Heart left ventricle (tissue), 16 donors: Measurements from ENCODE around the gene AFG3L2. TPM values are rescaled to one million over a fixed set of nuclear protein-coding genes. Genes with fewer than 3 reads are reported as not detected.
"Not testable (repeated sequence)": the region's sequence is repeated elsewhere in the genome, so short reads cannot be mapped to it uniquely, and the experiment has no call there.

Experiments
- ATAC-seq, 4 donors: fragments of 200-7000 bp; cut with Tn5 transposase; one replicate each; pipeline ENCODE4 v1.9.1; 2020 to 2022; ENCODE audit warnings: moderate library complexity in 4 of 4, mild to moderate bottlenecking in 3 of 4, moderate number of reproducible peaks in 1 of 4
- DNase-seq, 5 donors: peaks; one replicate each; pipeline ENCODE4 v3.0.0-alpha.2; 2020
- H3K27ac ChIP-seq, 12 donors: fragments of 200-600 bp; sonication (generic) in 4 of 12; one replicate each; pipeline versions ENCODE4 v1.5.0 to v1.8.0; 2016 to 2022; ENCODE audit warnings: mild to moderate bottlenecking in 2 of 12
- H3K27me3 ChIP-seq, 9 donors: fragments of 200-600 bp; sonication (generic) in 2 of 9; one replicate each; pipeline versions ENCODE4 v1.5.1 to v1.8.0; 2016 to 2022; ENCODE audit warnings: mild to moderate bottlenecking in 3 of 9
- H3K36me3 ChIP-seq, 9 donors: fragments of 200-600 bp; sonication (generic) in 2 of 9; one replicate each; pipeline versions ENCODE4 v1.5.0 to v1.8.0; 2018 to 2022; ENCODE audit warnings: mild to moderate bottlenecking in 2 of 9
- H3K4me1 ChIP-seq, 12 donors: fragments of 200-600 bp; sonication (generic) in 4 of 12; one replicate each; pipeline versions ENCODE4 v1.5.0 to v1.8.0; 2016 to 2022; ENCODE audit warnings: mild to moderate bottlenecking in 3 of 12
- H3K4me3 ChIP-seq, 12 donors: fragments of 200-600 bp; sonication (generic) in 4 of 12; one replicate each; pipeline versions ENCODE4 v1.5.0 to v1.8.0; 2017 to 2022; ENCODE audit warnings: mild to moderate bottlenecking in 9 of 12, moderate library complexity in 4 of 12
- H3K9me3 ChIP-seq, 12 donors: fragments of 200-600 bp; sonication (generic) in 4 of 12; one replicate each; pipeline versions ENCODE4 v1.5.0 to v1.8.0; 2016 to 2022; ENCODE audit warnings: mild to moderate bottlenecking in 1 of 12
- POLR2A ChIP-seq, 2 donors: fragments of 450-650 bp; IDR thresholded peaks; one replicate each; pipeline ENCODE4 v1.6.1; 2017; ENCODE audit warnings: antibody characterized with exemption in 2 of 2, mild to moderate bottlenecking in 2 of 2, moderate library complexity in 2 of 2
- WGBS, 4 donors: extraction: QIAGEN DNeasy Blood & Tissue Kit in 2 of 4; methylation state at CpG; one replicate each; pipeline versions ENCODE4 v1.1.5 to v1.1.7; 2013 to 2018; 5-methylcytosine and 5-hydroxymethylcytosine counted together
- intact Hi-C, 10 donors: fragments of 100-400 bp; cut with DNase I; formaldehyde crosslinking; loops; one replicate each; pipeline versions ENCODE4 v1.11.1 to v1.14.2; 2022
- polyA plus RNA-seq, 2 donors: library from polyadenylated mRNA; stranded (reverse); fragments of 200-250 nt; gene quantifications; one replicate each; pipeline ENCODE4 v1.2.3, GENCODE V29; 2013
- total RNA-seq, 9 donors: library from RNA; depleted of rRNA in 2 of 9; stranded (reverse); fragments of >200 nt in 2 of 9; fragmentation: NEBNext Ultra II Directional in 3 of 9; extraction: Animal tissue kit (Norgen Biotek cat#: 25700) in 3 of 9; gene quantifications; one replicate each; pipeline versions ENCODE4 v1.1.0 to v1.2.4, GENCODE V29; 2016 to 2023
- TF ChIP-seq, protein P1 (sequence below), 12 donors: fragments of 200-600 bp; sonication (generic) in 4 of 12; IDR thresholded peaks; one replicate each; pipeline versions ENCODE4 v1.5.0 to v1.8.0; 2018 to 2022; ENCODE audit warnings: antibody characterized with exemption in 12 of 12, mild to moderate bottlenecking in 5 of 12
- donor health status: ischemic (EF 13 %, LVEDD 7.1; RV severe dilation, severe dysfunction).
- donor health status: healthy with polysubstance abuse.
- donor health status: DM: no; HTN: yes; CAD: no.
- donor health status: DM: no; HTN: no; CAD: no.
- donor health status: ischemic (EF 25% LVEDD 6.9; RV normal size, moderate dysfunction).
- donor health status: ischemic (EF 25% LVEDD 5.7; RV mildly dilated, moderate dysfunction).
- donor health status: healthy.
- donor health status: DM: yes; HTN: yes; CAD: no.
- donor health status: ischemic (EF 35%, LVEDD 5.7; RV mildly dilated, moderate dysfunction).
- donor health status: nonischemic (EF 11% LVEDD 7.7; RV severe dilation, severe dysfunction).
- donor health status: DM: yes; HTN: yes; CAD: no.
- donor health status: PGD.
- donor health status: ischemic (EF 29% LVEDD 5.4; RV normal size, mild dysfunction).
- donor health status: nonischemic (EF 23%, LVEDD 6.1; RV moderate dilation, normal function).

AFG3L2 gene
- total and polyA plus RNA-seq, 11 donors = 59.9 to 174 (median 138) TPM

DNA sequence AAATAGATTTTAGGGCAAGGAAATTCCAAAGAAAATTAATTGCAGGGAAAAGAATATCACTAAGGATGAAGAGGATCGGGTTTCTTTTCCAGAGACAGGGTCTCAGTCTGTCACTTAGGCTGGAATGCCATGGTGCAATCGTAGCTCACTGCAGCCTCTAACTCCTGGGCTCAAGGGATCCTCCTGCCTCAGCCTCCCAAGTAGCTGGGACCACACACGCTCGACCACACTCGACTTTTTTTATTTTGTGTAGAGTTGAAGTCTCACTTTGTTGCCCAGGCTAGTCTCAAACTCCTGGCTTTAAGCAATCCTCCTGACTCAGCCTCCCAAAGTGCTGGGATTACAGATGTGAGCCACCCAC, 1.2 kb upstream of the AFG3L2 start:
- Histone ChIP-seq H3K4me3 (peak overlapping the region in 10 of 12 donors; percentile 36 to 95 (median 81)), H3K4me1 (peaks cover 0 to 39% (median 27%) of the 10 kb centered on the region in 12 donors), H3K27ac (peak overlapping the region in 8 of 12 donors; percentile 72 to 100 (median 84)), H3K9me3 (peaks cover 0 to 10% (median 0%) of the 10 kb centered on the region in 12 donors)
- intact Hi-C loops = loop anchor here in 8 of 10 donors (2.0 to 10.0 kb wide), 8 partner anchors 29 to 569 kb away; partner anchors contain the start of genes SEH1L (in 2 of the 8), SPIRE1 (in 2 of the 8), PRELID3A (in 1 of the 8) and PTPN2 (in 1 of the 8)
- 74 to 79% (median 78%) methylated on average over 5 of the region's 5 CpGs for WGBS, 4 donors
- ATAC-seq, H3K27me3 ChIP-seq, DNase-seq, H3K36me3 ChIP-seq: not testable (repeated sequence)

DNA sequence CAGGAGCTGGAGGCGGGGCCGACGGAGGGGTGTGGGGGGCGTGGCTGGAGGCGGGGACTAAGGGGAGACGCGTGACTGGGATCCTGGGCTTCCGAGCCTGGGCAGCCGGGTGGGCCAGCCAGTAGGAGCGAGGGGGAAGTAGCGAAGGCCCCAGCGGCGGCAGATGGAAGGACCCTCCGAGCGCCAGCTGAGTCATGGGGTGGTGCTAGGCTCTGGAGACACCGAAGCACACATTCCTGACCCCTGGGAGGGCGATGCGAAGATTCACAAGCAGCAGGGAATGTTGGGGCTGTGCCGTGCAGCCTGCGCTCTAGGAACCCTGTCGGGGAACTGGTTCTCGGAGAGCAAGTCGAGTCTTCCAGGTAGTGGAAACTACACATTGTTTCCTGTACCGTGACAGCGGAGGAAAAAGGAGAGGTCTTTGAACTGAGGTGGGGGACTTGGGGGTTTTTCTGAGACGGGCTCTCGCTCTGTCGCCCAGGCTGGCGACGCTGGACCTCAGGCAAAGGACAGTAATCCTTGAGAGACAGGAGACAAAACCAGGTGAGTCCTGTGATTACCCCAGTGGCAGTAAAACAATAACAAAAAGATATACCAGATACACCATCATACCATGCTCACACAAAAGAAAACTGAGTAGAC, 650 bp upstream of the AFG3L2 start:
- ATAC-seq (no peak), DNase-seq (no peak)
- peak; percentile 22 to 66 for TF ChIP-seq POLR2A (IDR thresholded peaks at IDR 0.05)
- TF ChIP-seq, protein P1, sequence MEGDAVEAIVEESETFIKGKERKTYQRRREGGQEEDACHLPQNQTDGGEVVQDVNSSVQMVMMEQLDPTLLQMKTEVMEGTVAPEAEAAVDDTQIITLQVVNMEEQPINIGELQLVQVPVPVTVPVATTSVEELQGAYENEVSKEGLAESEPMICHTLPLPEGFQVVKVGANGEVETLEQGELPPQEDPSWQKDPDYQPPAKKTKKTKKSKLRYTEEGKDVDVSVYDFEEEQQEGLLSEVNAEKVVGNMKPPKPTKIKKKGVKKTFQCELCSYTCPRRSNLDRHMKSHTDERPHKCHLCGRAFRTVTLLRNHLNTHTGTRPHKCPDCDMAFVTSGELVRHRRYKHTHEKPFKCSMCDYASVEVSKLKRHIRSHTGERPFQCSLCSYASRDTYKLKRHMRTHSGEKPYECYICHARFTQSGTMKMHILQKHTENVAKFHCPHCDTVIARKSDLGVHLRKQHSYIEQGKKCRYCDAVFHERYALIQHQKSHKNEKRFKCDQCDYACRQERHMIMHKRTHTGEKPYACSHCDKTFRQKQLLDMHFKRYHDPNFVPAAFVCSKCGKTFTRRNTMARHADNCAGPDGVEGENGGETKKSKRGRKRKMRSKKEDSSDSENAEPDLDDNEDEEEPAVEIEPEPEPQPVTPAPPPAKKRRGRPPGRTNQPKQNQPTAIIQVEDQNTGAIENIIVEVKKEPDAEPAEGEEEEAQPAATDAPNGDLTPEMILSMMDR (IDR thresholded peaks at IDR 0.05) = peak in 5 of 12 donors; percentile 5 to 44 (median 31)
- no peaks in the 10 kb centered on the region for H3K27me3 ChIP-seq
- H3K9me3 ChIP-seq = peaks cover 0 to 9% (median 0%) of the 10 kb centered on the region in 12 donors
- peaks cover 0 to 42% (median 31%) of the 10 kb centered on the region in 12 donors for H3K4me1 ChIP-seq
- peak overlapping the region; percentile 43 to 100 (median 82) for H3K27ac ChIP-seq
- 2 to 3% (median 3%) methylated on average over 15 to 30 of the region's 30 CpGs for WGBS, 4 donors
- intact Hi-C loops = loop anchor here in 8 of 10 donors (1.0 to 10.0 kb wide), 12 partner anchors 29 to 570 kb away; partner anchors contain the start of genes PRELID3A (in 2 of the 8), SEH1L (in 2 of the 8), SPIRE1 (in 2 of the 8) and PTPN2 (in 1 of the 8)
- peak overlapping the region; percentile 36 to 95 (median 75) for H3K4me3 ChIP-seq
- H3K36me3 ChIP-seq = no peaks in the 10 kb centered on the region

DNA sequence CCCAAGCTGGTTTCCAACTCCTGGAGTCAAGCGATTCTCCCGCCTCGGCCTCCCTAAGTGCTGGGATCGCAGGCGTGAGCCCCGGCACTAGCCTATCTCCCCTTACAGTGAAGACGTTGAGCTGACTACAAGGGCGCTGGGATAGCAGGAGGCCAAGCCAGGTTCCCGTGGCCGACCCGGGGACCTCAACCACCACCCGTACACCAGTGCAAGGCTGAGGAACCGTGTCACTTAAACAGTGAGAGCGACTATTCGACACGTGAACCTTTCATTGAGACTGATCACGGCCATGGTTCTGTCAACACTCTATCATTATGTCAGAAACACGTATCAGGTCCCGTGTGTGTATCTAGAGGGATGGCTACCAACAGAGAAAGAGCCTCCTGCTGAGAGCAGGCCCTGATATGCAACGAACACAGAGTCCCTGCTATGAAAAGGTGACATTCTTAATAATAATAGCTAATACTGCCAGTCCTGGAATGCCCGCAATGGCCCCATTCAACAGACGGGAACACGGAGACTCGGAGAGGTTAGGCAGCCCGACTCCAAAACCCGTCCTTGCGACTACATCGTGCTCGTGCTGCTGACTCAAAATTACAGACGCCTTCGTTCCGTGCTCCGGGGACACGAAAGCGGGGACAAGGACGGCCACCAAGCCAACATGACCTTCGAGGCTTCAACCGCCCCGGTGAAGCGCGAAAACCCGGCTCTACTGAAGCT, 833 bp downstream of the AFG3L2 start:
- no peak for TF ChIP-seq POLR2A (IDR thresholded peaks at IDR 0.05)
- TF ChIP-seq, protein P1 (IDR thresholded peaks at IDR 0.05) = no peak
- Histone ChIP-seq H3K36me3 (no peaks in the 10 kb centered on the region), H3K9me3 (no peaks in the 10 kb centered on the region), H3K4me3 (peak overlapping the region; percentile 58 to 95 (median 84)), H3K27ac (peak overlapping the region; percentile 93 to 100 (median 99)), H3K27me3 (no peaks in the 10 kb centered on the region), H3K4me1 (peaks cover 0 to 56% (median 43%) of the 10 kb centered on the region in 12 donors)
- WGBS, 4 donors = 9 to 12% (median 11%) methylated on average over 42 of the region's 42 CpGs
- ATAC-seq (peak; percentile 6 to 26 (median 14)), DNase-seq (peak; percentile 42 to 72 (median 62))
- intact Hi-C loops = loop anchor here in 8 of 10 donors (2.0 to 10.0 kb wide), 9 partner anchors 49 to 571 kb away; partner anchors contain the start of genes SEH1L (in 2 of the 8), SPIRE1 (in 2 of the 8), PTPN2 (in 1 of the 8) and TUBB6 (in 1 of the 8)

DNA sequence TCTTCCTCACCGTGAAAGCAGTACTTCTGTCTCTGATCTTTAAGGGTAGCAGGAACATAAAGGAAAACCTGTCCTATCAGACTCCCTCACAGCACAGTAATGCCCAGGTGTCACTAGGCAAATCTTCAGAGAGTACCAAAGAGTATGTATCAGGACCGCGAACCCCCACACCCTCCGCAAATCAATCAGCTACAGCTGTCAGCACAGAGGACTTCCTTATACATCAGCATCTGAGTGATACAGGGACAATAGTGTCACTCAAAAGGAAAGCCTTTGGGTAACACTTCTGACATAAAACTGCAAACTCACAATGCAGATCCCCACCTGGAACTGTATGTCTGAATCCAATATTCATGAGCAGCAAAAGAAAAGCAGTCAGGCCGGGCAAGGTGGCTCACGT, 2.6 kb downstream of the AFG3L2 start:
- no peak for ATAC-seq
- Histone ChIP-seq H3K27ac (peak overlapping the region in 11 of 12 donors; percentile 93 to 100 (median 99)), H3K4me1 (peaks cover 0 to 69% (median 45%) of the 10 kb centered on the region in 12 donors), H3K36me3 (peaks cover 0 to 14% (median 8%) of the 10 kb centered on the region in 9 donors), H3K4me3 (peak overlapping the region in 9 of 12 donors; percentile 58 to 95 (median 86)), H3K9me3 (no peaks in the 10 kb centered on the region), H3K27me3 (no peaks in the 10 kb centered on the region)
- 52 to 65% (median 53%) methylated on average over 6 of the region's 6 CpGs for WGBS, 4 donors
- no peak for DNase-seq
- TF ChIP-seq, protein P1 (IDR thresholded peaks at IDR 0.05) = no peak
- no peak for TF ChIP-seq POLR2A (IDR thresholded peaks at IDR 0.05)
- intact Hi-C loops = loop anchor here in 6 of 10 donors (5.0 to 10.0 kb wide), 6 partner anchors 37 to 510 kb away; partner anchors contain the start of gene PTPN2 (in 1 of the 6)
